SK-N-SH (cell line): ENCODE results near the gene CEACAM16.

Experiments
- ELF1 ChIP-seq: IDR thresholded peaks from 2 replicates; pipeline ENCODE4 v1.4.0; 2012
- EZH2phosphoT487 ChIP-seq: fragments of 200-600 bp; sonication (generic); IDR thresholded peaks from 2 replicates; pipeline ENCODE4 v1.6.1; 2017; ENCODE audit warnings: low read depth, mixed run types, mild to moderate bottlenecking, antibody characterized with exemption, moderate library complexity, borderline replicate concordance
- FOXM1 ChIP-seq: IDR thresholded peaks from 2 replicates; pipeline ENCODE4 v1.4.0; 2012; ENCODE audit warnings: low read depth, mild to moderate bottlenecking
- GATA2 ChIP-seq: sonication (generic); formaldehyde crosslinking; IDR thresholded peaks from 2 replicates; pipeline ENCODE4 v1.5.0; 2020; ENCODE audit warnings: mild to moderate bottlenecking, missing genetic modification reagents
- MXI1 ChIP-seq: IDR thresholded peaks from 2 replicates; pipeline ENCODE4 v1.6.1; 2012; ENCODE audit warnings: mild to moderate bottlenecking, low read depth, low read length, improper control_type of control experiment
- POLR2AphosphoS5 ChIP-seq: IDR thresholded peaks from 2 replicates; pipeline ENCODE4 v1.6.1; 2012; ENCODE audit warnings: low read depth, low read length
- RAD21 ChIP-seq: IDR thresholded peaks from 2 replicates; pipeline ENCODE4 v1.6.1; 2012; ENCODE audit warnings: mild to moderate bottlenecking, low read length
- REST ChIP-seq: IDR thresholded peaks from 2 replicates; pipeline ENCODE4 v1.6.1; 2012; ENCODE audit warnings: mild to moderate bottlenecking, low read depth, low read length, moderate library complexity
- RFX5 ChIP-seq: IDR thresholded peaks from 2 replicates; pipeline ENCODE4 v1.6.1; 2012; ENCODE audit warnings: mild to moderate bottlenecking, improper control_type of control experiment, low read length
- SIN3A ChIP-seq: IDR thresholded peaks from 2 replicates; pipeline ENCODE4 v1.6.1; 2012; ENCODE audit warnings: low read depth, mild to moderate bottlenecking, low read length, moderate library complexity, borderline replicate concordance
- TF ChIP-seq, protein P1 (sequence below): fragments of 200-600 bp; sonication (generic); IDR thresholded peaks from 2 replicates; pipeline ENCODE4 v1.6.1; 2017; ENCODE audit warnings: antibody characterized with exemption, mild to moderate bottlenecking, moderate library complexity
- TF ChIP-seq, protein P2 (sequence below): IDR thresholded peaks from 2 replicates; pipeline ENCODE4 v1.4.0; 2012; ENCODE audit warnings: low read depth

DNA sequence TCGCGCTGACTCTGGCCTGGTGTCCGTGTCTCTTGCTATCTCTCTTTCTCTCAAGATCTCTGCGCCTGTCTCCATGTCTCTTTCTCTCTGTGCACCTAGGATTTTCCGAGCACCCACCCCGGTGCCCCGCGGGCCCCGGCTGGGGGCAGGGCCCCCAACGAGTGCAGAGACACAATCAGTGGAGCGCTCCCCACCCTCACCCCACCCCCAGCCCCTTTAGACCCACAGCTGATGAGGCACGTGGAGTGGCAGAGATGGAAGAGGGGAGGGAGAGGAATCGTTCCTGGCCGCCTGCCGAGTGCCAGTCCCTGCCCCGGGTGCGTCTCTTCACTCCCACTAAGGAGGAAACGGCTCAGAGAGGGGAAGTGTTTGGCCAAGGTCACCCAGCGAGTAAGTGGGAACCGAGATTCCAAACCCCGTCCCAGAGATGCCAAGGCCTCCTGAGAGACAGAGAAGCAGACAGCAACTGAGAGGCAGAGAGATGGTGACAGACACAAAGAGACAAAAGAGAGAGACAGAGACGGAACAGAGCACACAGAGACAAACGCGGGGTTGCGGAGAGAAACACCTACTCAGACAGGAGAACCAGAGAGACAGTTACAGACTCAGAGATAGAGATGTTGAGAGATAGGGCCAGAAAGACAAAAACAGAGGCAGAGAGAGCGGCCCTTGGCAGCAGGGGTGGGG, 48.9 kb downstream of the CEACAM16 start:
- TF ChIP-seq, protein P1, sequence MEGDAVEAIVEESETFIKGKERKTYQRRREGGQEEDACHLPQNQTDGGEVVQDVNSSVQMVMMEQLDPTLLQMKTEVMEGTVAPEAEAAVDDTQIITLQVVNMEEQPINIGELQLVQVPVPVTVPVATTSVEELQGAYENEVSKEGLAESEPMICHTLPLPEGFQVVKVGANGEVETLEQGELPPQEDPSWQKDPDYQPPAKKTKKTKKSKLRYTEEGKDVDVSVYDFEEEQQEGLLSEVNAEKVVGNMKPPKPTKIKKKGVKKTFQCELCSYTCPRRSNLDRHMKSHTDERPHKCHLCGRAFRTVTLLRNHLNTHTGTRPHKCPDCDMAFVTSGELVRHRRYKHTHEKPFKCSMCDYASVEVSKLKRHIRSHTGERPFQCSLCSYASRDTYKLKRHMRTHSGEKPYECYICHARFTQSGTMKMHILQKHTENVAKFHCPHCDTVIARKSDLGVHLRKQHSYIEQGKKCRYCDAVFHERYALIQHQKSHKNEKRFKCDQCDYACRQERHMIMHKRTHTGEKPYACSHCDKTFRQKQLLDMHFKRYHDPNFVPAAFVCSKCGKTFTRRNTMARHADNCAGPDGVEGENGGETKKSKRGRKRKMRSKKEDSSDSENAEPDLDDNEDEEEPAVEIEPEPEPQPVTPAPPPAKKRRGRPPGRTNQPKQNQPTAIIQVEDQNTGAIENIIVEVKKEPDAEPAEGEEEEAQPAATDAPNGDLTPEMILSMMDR: no peak
- TF ChIP-seq, protein P2, sequence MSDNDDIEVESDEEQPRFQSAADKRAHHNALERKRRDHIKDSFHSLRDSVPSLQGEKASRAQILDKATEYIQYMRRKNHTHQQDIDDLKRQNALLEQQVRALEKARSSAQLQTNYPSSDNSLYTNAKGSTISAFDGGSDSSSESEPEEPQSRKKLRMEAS: peak; percentile 26; the same call in 1 of the 2 replicates
- TF ChIP-seq ELF1 (no peak), REST (no peak), POLR2AphosphoS5 (no peak), SIN3A (no peak), MXI1 (peak; percentile 40), EZH2phosphoT487 (no peak), FOXM1 (no peak), RAD21 (no peak), RFX5 (no peak), GATA2 (CRISPR knock-in tag) (no peak)
